Liver (tissue), 9 donors: ENCODE measurements around the gene LANCL1. TPM values are rescaled to one million over a fixed set of nuclear protein-coding genes. Genes with fewer than 3 reads are reported as not detected.
"Not testable (repeated sequence)": the region's sequence is repeated elsewhere in the genome, so short reads cannot be mapped to it uniquely, and the experiment has no call there.

Experiments
- DNase-seq: peaks from one replicate; pipeline ENCODE4 v3.0.0-alpha.2; 2017; ENCODE audit warnings: low spot score
- H3K27ac ChIP-seq, 2 donors: one replicate each; pipeline ENCODE4 v1.7.0; 2013; ENCODE audit warnings: inconsistent platforms in 2 of 2, low read length in 2 of 2, control low read depth in 1 of 2, low read depth in 1 of 2, mild to moderate bottlenecking in 1 of 2
- H3K27me3 ChIP-seq, 4 donors: one replicate each; pipeline versions ENCODE4 v1.6.1 to v1.7.0; 2013; ENCODE audit warnings: low read length in 3 of 4, inconsistent platforms in 1 of 4, mild to moderate bottlenecking in 1 of 4, moderate library complexity in 1 of 4; ENCODE audit not compliant: control insufficient read depth in 4 of 4, insufficient read depth in 4 of 4
- H3K36me3 ChIP-seq, 4 donors: one replicate each; pipeline versions ENCODE4 v1.6.1 to v1.7.0; 2013; ENCODE audit warnings: low read length in 3 of 4, mild to moderate bottlenecking in 3 of 4, low read depth in 1 of 4, moderate library complexity in 1 of 4; ENCODE audit not compliant: control insufficient read depth in 4 of 4, insufficient read depth in 3 of 4
- H3K4me1 ChIP-seq, 4 donors: one replicate each; pipeline versions ENCODE4 v1.6.1 to v1.7.0; 2013; ENCODE audit warnings: low read length in 3 of 4, mild to moderate bottlenecking in 3 of 4, moderate library complexity in 1 of 4; ENCODE audit not compliant: control insufficient read depth in 4 of 4, insufficient read depth in 4 of 4
- H3K4me3 ChIP-seq, 3 donors: one replicate each; pipeline versions ENCODE4 v1.6.1 to v1.7.0; 2013; ENCODE audit warnings: low read length in 3 of 3, control low read depth in 1 of 3, low read depth in 1 of 3, mild to moderate bottlenecking in 1 of 3
- H3K9ac ChIP-seq, 2 donors: one replicate each; pipeline ENCODE4 v1.7.0; 2013; ENCODE audit warnings: low read length in 2 of 2, mild to moderate bottlenecking in 2 of 2, moderate library complexity in 2 of 2, control low read depth in 1 of 2, low read depth in 1 of 2
- H3K9me3 ChIP-seq, 4 donors: one replicate each; pipeline versions ENCODE4 v1.6.1 to v1.7.0; 2013; ENCODE audit warnings: low read length in 3 of 4; ENCODE audit not compliant: control insufficient read depth in 4 of 4
- EGR1 ChIP-seq, 2 donors: IDR thresholded peaks; 2 replicates each; pipeline ENCODE4 v1.6.1; 2016 to 2018; ENCODE audit warnings: antibody characterized with exemption in 2 of 2, low read depth in 2 of 2
- FOXA1 ChIP-seq: IDR thresholded peaks from 2 replicates; pipeline ENCODE4 v1.6.1; 2016; ENCODE audit warnings: antibody characterized with exemption
- FOXA2 ChIP-seq: IDR thresholded peaks from 2 replicates; pipeline ENCODE4 v1.6.1; 2016; ENCODE audit warnings: antibody characterized with exemption
- GABPA ChIP-seq, 2 donors: IDR thresholded peaks in 1 of 2; conservative IDR thresholded peaks in 1 of 2; 2 replicates each; pipeline ENCODE4 v1.6.1; 2016; ENCODE audit warnings: antibody characterized with exemption in 2 of 2, mild to moderate bottlenecking in 1 of 2, moderate library complexity in 1 of 2
- HNF4A ChIP-seq, 2 donors: conservative IDR thresholded peaks; 2 replicates each; pipeline ENCODE4 v1.6.1; 2016; ENCODE audit warnings: antibody characterized with exemption in 2 of 2, mild to moderate bottlenecking in 2 of 2
- JUND ChIP-seq, 2 donors: IDR thresholded peaks; 2 replicates each; pipeline ENCODE4 v1.6.1; 2016; ENCODE audit warnings: antibody characterized with exemption in 2 of 2
- MAX ChIP-seq: IDR thresholded peaks from 2 replicates; pipeline ENCODE4 v1.6.1; 2016; ENCODE audit warnings: antibody characterized with exemption
- NR2F2 ChIP-seq: IDR thresholded peaks from 2 replicates; pipeline ENCODE4 v1.6.1; 2016; ENCODE audit warnings: antibody characterized with exemption
- RAD21 ChIP-seq, 2 donors: IDR thresholded peaks; 2 replicates each; pipeline ENCODE4 v1.6.1; 2016; ENCODE audit warnings: antibody characterized with exemption in 2 of 2, mild to moderate bottlenecking in 2 of 2
- RXRA ChIP-seq, 2 donors: IDR thresholded peaks; 2 replicates each; pipeline ENCODE4 v1.6.1; 2017 to 2018; ENCODE audit warnings: antibody characterized with exemption in 2 of 2, mild to moderate bottlenecking in 1 of 2
- SP1 ChIP-seq: IDR thresholded peaks from 2 replicates; pipeline ENCODE4 v1.6.1; 2018; ENCODE audit warnings: antibody characterized with exemption, mild to moderate bottlenecking
- TAF1 ChIP-seq: conservative IDR thresholded peaks from 2 replicates; pipeline ENCODE4 v1.6.1; 2016; ENCODE audit warnings: antibody characterized with exemption, mild to moderate bottlenecking
- WGBS: extraction: QIAGEN DNeasy Blood & Tissue Kit; methylation state at CpG from one replicate; pipeline ENCODE4 v1.1.7; 2013; 5-methylcytosine and 5-hydroxymethylcytosine counted together
- polyA plus RNA-seq, 2 donors: library from polyadenylated mRNA; stranded (reverse) in 1 of 2; unstranded in 1 of 2; fragments of 200-250 nt in 1 of 2; fragments of >200 nt in 1 of 2; fragmentation: Nextera tagmentation in 1 of 2; extraction: Ambion mirVana in 1 of 2; gene quantifications; one replicate each; pipeline versions ENCODE4 v1.2.1 to v1.2.3, GENCODE V29; 2013 to 2015
- total RNA-seq, 2 donors: library from RNA; depleted of rRNA; stranded (reverse); fragments of >200 nt; gene quantifications; one replicate each; pipeline ENCODE4 v1.2.3, GENCODE V29; 2014
- TF ChIP-seq, protein P1 (sequence below): IDR thresholded peaks from 2 replicates; pipeline ENCODE4 v1.6.1; 2016; ENCODE audit warnings: antibody characterized with exemption
- TF ChIP-seq, protein P2 (sequence below): IDR thresholded peaks from 2 replicates; pipeline ENCODE4 v1.6.1; 2016; ENCODE audit warnings: antibody characterized with exemption
- TF ChIP-seq, protein P3 (sequence below): IDR thresholded peaks from 2 replicates; pipeline ENCODE4 v1.6.1; 2016; ENCODE audit warnings: antibody characterized with exemption, mild to moderate bottlenecking
- TF ChIP-seq, protein P4 (sequence below): fragments of 150-350 bp; IDR thresholded peaks from 2 replicates; pipeline ENCODE4 v1.5.1; 2017; ENCODE audit warnings: improper control_type of control experiment, low read depth, low read length; ENCODE audit not compliant: missing input control
- donor health status: healthy.
- donor health status: healthy.
- donor health status: healthy.
- donor health status: healthy.
- donor health status: healthy.

The LANCL1 gene
- total and polyA plus RNA-seq, 4 donors, result 7.2 to 21.0 (median 12.1) TPM

DNA sequence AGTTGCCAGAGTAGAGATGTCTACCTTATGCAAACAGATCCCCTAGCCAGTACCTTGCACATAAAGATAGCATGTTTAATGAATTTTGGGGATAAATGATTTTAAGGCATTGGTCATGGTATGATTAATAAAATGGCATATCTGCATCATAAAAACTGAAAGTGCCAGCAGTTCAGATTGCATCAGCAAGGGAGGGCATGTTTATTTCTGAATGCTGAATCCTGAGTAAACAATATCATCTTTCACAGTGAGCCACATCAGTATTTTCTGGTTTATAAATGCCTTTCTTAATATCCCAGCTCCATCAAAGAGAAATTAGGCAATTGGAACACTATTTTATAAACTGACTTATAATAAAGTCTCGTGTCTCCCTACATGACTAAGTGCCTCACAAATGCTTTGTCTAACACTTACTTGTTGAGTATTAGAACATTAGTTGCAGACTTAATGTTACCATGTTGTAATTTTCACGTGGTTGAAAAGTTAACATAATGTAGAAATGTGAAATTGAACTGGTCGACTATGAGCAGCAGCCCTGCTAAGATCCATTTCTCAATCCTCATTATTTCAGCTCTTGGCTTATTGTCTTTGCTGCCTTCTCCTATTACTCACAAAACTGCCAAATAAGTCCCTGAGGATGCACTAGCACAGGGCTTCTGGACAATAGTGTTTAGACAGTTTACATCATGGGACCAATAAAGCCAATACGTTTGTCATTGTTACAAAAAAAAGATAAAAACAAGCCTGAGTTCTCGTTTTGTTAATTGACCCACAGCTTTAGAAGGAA is 48.0 kb downstream of the LANCL1 start:
- H3K9ac ChIP-seq, result no peak overlapping the region
- peaks cover 0 to 20% (median 4%) of the 10 kb centered on the region in 4 donors for H3K36me3 ChIP-seq
- H3K27me3 ChIP-seq, result no peaks in the 10 kb centered on the region
- no peak for DNase-seq
- H3K9me3 ChIP-seq, result peaks cover 3 to 10% (median 5%) of the 10 kb centered on the region in 4 donors
- H3K27ac ChIP-seq, result no peak overlapping the region
- H3K4me1 ChIP-seq, result no peaks in the 10 kb centered on the region
- WGBS, result 88% methylated on average over 5 of the region's 5 CpGs
- TF ChIP-seq NR2F2 (no peak), JUND (IDR thresholded peaks at IDR 0.05) (no peak), TAF1 (no peak), MAX (no peak), FOXA1 (no peak), GABPA (IDR thresholded peaks at IDR 0.05 in 1 of 2, conservative IDR thresholded peaks at IDR 0.05 in 1 of 2) (no peak), EGR1 (IDR thresholded peaks at IDR 0.05; ENCODE audit: low read depth in 2 of 2) (no peak)
- TF ChIP-seq, protein P1, sequence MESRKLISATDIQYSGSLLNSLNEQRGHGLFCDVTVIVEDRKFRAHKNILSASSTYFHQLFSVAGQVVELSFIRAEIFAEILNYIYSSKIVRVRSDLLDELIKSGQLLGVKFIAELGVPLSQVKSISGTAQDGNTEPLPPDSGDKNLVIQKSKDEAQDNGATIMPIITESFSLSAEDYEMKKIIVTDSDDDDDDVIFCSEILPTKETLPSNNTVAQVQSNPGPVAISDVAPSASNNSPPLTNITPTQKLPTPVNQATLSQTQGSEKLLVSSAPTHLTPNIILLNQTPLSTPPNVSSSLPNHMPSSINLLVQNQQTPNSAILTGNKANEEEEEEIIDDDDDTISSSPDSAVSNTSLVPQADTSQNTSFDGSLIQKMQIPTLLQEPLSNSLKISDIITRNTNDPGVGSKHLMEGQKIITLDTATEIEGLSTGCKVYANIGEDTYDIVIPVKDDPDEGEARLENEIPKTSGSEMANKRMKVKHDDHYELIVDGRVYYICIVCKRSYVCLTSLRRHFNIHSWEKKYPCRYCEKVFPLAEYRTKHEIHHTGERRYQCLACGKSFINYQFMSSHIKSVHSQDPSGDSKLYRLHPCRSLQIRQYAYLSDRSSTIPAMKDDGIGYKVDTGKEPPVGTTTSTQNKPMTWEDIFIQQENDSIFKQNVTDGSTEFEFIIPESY, result no peak
- TF ChIP-seq, protein P2, sequence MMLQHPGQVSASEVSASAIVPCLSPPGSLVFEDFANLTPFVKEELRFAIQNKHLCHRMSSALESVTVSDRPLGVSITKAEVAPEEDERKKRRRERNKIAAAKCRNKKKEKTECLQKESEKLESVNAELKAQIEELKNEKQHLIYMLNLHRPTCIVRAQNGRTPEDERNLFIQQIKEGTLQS, result no peak
- TF ChIP-seq, protein P3, sequence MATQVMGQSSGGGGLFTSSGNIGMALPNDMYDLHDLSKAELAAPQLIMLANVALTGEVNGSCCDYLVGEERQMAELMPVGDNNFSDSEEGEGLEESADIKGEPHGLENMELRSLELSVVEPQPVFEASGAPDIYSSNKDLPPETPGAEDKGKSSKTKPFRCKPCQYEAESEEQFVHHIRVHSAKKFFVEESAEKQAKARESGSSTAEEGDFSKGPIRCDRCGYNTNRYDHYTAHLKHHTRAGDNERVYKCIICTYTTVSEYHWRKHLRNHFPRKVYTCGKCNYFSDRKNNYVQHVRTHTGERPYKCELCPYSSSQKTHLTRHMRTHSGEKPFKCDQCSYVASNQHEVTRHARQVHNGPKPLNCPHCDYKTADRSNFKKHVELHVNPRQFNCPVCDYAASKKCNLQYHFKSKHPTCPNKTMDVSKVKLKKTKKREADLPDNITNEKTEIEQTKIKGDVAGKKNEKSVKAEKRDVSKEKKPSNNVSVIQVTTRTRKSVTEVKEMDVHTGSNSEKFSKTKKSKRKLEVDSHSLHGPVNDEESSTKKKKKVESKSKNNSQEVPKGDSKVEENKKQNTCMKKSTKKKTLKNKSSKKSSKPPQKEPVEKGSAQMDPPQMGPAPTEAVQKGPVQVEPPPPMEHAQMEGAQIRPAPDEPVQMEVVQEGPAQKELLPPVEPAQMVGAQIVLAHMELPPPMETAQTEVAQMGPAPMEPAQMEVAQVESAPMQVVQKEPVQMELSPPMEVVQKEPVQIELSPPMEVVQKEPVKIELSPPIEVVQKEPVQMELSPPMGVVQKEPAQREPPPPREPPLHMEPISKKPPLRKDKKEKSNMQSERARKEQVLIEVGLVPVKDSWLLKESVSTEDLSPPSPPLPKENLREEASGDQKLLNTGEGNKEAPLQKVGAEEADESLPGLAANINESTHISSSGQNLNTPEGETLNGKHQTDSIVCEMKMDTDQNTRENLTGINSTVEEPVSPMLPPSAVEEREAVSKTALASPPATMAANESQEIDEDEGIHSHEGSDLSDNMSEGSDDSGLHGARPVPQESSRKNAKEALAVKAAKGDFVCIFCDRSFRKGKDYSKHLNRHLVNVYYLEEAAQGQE, result no peak
- no peak overlapping the region for H3K4me3 ChIP-seq

DNA sequence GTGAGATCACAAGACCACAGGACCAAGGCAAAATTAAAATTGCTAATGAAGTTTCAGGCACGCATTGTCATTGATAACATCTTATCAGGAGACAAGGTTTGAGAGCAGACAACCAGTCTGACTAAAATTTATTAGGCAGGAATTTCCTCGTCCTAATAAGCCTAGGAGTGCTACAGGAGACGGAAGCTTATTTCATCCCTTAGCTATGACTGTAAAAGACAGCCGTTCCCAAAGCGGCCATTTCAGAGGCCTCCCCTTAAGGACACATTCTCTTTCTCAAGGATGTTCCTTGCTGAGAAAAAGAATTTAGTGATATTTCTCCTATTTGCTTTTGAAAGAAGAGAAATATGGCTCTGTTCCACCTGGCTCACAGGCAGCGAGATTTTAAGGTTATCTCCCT is 49.2 kb downstream of the LANCL1 start:
- not testable (repeated sequence) for H3K9ac ChIP-seq, H3K4me1 ChIP-seq, DNase-seq, H3K27ac ChIP-seq, H3K36me3 ChIP-seq, H3K4me3 ChIP-seq, H3K27me3 ChIP-seq
- 96% methylated on average over 6 of the region's 6 CpGs for WGBS
- peaks cover 3 to 10% (median 5%) of the 10 kb centered on the region in 4 donors for H3K9me3 ChIP-seq

DNA sequence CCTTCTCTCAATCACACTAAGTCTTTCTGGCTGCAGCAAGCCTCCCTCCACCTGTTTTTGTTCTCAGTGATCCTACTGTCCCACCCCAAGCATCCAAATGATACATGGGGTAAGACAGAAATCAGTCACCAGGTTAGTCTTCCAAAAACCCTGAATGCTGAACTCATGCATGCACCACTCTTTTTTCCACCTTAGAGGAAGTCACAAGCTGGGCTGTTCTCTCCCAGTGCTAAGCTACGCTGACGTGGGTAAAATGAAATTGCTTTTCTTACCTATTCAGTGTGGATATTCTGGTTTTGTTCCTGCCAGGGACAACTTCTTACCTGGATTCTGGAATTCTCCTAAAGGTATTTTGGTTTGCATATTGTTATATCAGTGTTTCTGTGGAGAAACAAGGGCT is 54.2 kb downstream of the LANCL1 start:
- H3K27ac ChIP-seq, result no peak overlapping the region
- 70% methylated on average over 2 of the region's 2 CpGs for WGBS
- DNase-seq, result no peak
- TF ChIP-seq RXRA (IDR thresholded peaks at IDR 0.05) (no peak), HNF4A (conservative IDR thresholded peaks at IDR 0.05) (no peak), MAX (no peak), FOXA2 (no peak), FOXA1 (no peak), SP1 (no peak), GABPA (IDR thresholded peaks at IDR 0.05 in 1 of 2, conservative IDR thresholded peaks at IDR 0.05 in 1 of 2) (no peak), RAD21 (IDR thresholded peaks at IDR 0.05) (no peak)
- TF ChIP-seq, protein P4, sequence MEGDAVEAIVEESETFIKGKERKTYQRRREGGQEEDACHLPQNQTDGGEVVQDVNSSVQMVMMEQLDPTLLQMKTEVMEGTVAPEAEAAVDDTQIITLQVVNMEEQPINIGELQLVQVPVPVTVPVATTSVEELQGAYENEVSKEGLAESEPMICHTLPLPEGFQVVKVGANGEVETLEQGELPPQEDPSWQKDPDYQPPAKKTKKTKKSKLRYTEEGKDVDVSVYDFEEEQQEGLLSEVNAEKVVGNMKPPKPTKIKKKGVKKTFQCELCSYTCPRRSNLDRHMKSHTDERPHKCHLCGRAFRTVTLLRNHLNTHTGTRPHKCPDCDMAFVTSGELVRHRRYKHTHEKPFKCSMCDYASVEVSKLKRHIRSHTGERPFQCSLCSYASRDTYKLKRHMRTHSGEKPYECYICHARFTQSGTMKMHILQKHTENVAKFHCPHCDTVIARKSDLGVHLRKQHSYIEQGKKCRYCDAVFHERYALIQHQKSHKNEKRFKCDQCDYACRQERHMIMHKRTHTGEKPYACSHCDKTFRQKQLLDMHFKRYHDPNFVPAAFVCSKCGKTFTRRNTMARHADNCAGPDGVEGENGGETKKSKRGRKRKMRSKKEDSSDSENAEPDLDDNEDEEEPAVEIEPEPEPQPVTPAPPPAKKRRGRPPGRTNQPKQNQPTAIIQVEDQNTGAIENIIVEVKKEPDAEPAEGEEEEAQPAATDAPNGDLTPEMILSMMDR, result no peak

More for the DNA sequence above, 54.2 kb downstream of the LANCL1 start:
- no peak overlapping the region for H3K9ac ChIP-seq
- no peaks in the 10 kb centered on the region for H3K36me3 ChIP-seq
- H3K27me3 ChIP-seq, result no peaks in the 10 kb centered on the region
- H3K9me3 ChIP-seq, result peaks cover 1 to 10% (median 3%) of the 10 kb centered on the region in 4 donors
- no peak overlapping the region for H3K4me3 ChIP-seq
- no peaks in the 10 kb centered on the region for H3K4me1 ChIP-seq
